HCT116 (cell line): Measurements from ENCODE around the gene CMC4. TPM values are rescaled to one million over a fixed set of nuclear protein-coding genes. Genes with fewer than 3 reads are reported as not detected.

Source experiments
- ATAC-seq: fragments of 200-7000 bp; cut with Tn5 transposase; 2 replicates; pipeline ENCODE4 v1.9.1; 2020; ENCODE audit warnings: mild to moderate bottlenecking, moderate library complexity
- BruUV-seq: library from RNA; stranded (reverse); fragments of 400-500 nt; replicated peaks from 2 replicates; lab custom pipeline; 2021; lab: Mats Ljungman, UMichigan
- CTCF ChIA-PET: fragments of 300-600 bp; sonication (Branson Sonifier 250); formaldehyde crosslinking; loops from one replicate; lab custom pipeline; 2021; ENCODE audit warnings: antibody characterized with exemption; lab: Charles Lee
- POLR2A ChIA-PET: fragments of 300-600, 350-600 bp; sonication (Branson Sonifier 250); formaldehyde crosslinking; loops from one replicate; lab custom pipeline; 2021; ENCODE audit warnings: antibody characterized with exemption; lab: Charles Lee
- RAD21 ChIA-PET, 2 experiments: fragments of 300-600 bp; sonication (Branson Sonifier 250); formaldehyde crosslinking; loops; one replicate each; lab custom pipeline; 2023; ENCODE audit warnings: low total read pairs in 2 of 2; ENCODE audit not compliant: uncharacterized antibody in 2 of 2, unreplicated experiment in 2 of 2, low non-redundant PET in 1 of 2; lab: Charles Lee
- DNase-seq: peaks from one replicate; pipeline ENCODE4 v3.0.0-alpha.2; 2010; ENCODE audit warnings: low read depth, low spot score
- H2AFZ ChIP-seq: fragments of 200-600 bp; shearing (Covaris generic), sonication (generic); 2 replicates; pipeline ENCODE4 v1.6.1; 2017; ENCODE audit warnings: low read depth, mixed run types, mixed read lengths, antibody characterized with exemption, low read length; ENCODE audit not compliant: poor library complexity, severe bottlenecking
- H3K27ac ChIP-seq: 2 replicates; pipeline ENCODE4 v1.5.1; 2012; ENCODE audit warnings: low read depth, low read length
- H3K27me3 ChIP-seq: fragments of 200-600 bp; sonication (generic); 2 replicates; pipeline ENCODE4 v1.6.1; 2016; ENCODE audit warnings: mixed run types, low read length, mixed read lengths; ENCODE audit not compliant: insufficient read depth
- H3K36me3 ChIP-seq, 2 experiments: fragments of 200-500 bp in 1 of 2; fragments of 200-600 bp in 1 of 2; sonication (Bioruptor generic) in 1 of 2; sonication (generic) in 1 of 2; 2 replicates each; pipeline versions ENCODE4 v1.5.1 to v1.6.1; 2014 to 2016; ENCODE audit warnings: low read length in 2 of 2, inconsistent platforms in 1 of 2, mixed read lengths in 1 of 2, mixed run types in 1 of 2; ENCODE audit not compliant: insufficient read depth in 2 of 2, control insufficient read depth in 1 of 2
- H3K4me1 ChIP-seq, 2 experiments: fragments of 200-600 bp in 1 of 2; sonication (generic) in 1 of 2; 2 replicates each; pipeline versions ENCODE4 v1.5.1 to v1.6.1; 2012 to 2017; ENCODE audit warnings: low read length in 2 of 2, inconsistent platforms in 1 of 2, mild to moderate bottlenecking in 1 of 2, mixed read lengths in 1 of 2, mixed run types in 1 of 2, moderate library complexity in 1 of 2; ENCODE audit not compliant: insufficient read depth in 2 of 2, control insufficient read depth in 1 of 2
- H3K4me2 ChIP-seq: fragments of 200-600 bp; sonication (generic); 2 replicates; pipeline ENCODE4 v1.6.1; 2017; ENCODE audit warnings: mixed run types, low read length, mixed read lengths
- H3K4me3 ChIP-seq, 2 experiments: fragments of 200-600 bp in 1 of 2; sonication (generic) in 1 of 2; replicated peaks in 1 of 2; 2 replicates each; pipeline ENCODE4 v1.5.1; 2011 to 2016; ENCODE audit warnings: low read length in 2 of 2, control low read depth in 1 of 2, low read depth in 1 of 2, mild to moderate bottlenecking in 1 of 2, mixed read lengths in 1 of 2, mixed run types in 1 of 2
- H3K79me2 ChIP-seq: fragments of 200-600 bp; sonication (generic); 2 replicates; pipeline ENCODE4 v1.6.1; 2017; ENCODE audit warnings: mild to moderate bottlenecking, mixed run types, low read length, moderate library complexity, mixed read lengths; ENCODE audit not compliant: insufficient read depth
- H3K9ac ChIP-seq: fragments of 200-600 bp; sonication (generic); 2 replicates; pipeline ENCODE4 v1.6.1; 2016; ENCODE audit warnings: low read length, mixed read lengths
- H3K9me2 ChIP-seq: fragments of 200-600 bp; sonication (generic), shearing (Covaris generic); 2 replicates; pipeline ENCODE4 v1.6.1; 2017; ENCODE audit warnings: mixed run types, mild to moderate bottlenecking, moderate library complexity; ENCODE audit not compliant: insufficient read depth
- H3K9me3 ChIP-seq, 2 experiments: fragments of 200-500 bp in 1 of 2; fragments of 200-600 bp in 1 of 2; sonication (Bioruptor generic) in 1 of 2; sonication (generic) in 1 of 2; 2 replicates each; pipeline ENCODE4 v1.6.1; 2014 to 2017; ENCODE audit warnings: low read length in 2 of 2, mixed read lengths in 2 of 2, inconsistent platforms in 1 of 2, low read depth in 1 of 2, mild to moderate bottlenecking in 1 of 2, mixed run types in 1 of 2, moderate library complexity in 1 of 2; ENCODE audit not compliant: control insufficient read depth in 1 of 2, insufficient read depth in 1 of 2
- H4K20me1 ChIP-seq: fragments of 200-600 bp; sonication (generic), shearing (Covaris generic); 2 replicates; pipeline ENCODE4 v1.6.1; 2017; ENCODE audit warnings: mixed run types, mild to moderate bottlenecking, moderate library complexity; ENCODE audit not compliant: insufficient read depth
- CBX3 ChIP-seq: IDR thresholded peaks from 2 replicates; pipeline ENCODE4 v1.6.1; 2012; ENCODE audit warnings: low read depth
- CEBPB ChIP-seq: IDR thresholded peaks from 2 replicates; pipeline ENCODE4 v1.6.1; 2012; ENCODE audit warnings: low read depth
- EGR1 ChIP-seq: IDR thresholded peaks from 2 replicates; pipeline ENCODE4 v1.6.1; 2012; ENCODE audit warnings: low read depth
- ELF1 ChIP-seq: IDR thresholded peaks from 2 replicates; pipeline ENCODE4 v1.6.1; 2012; ENCODE audit warnings: low read depth, borderline replicate concordance
- EZH2 ChIP-seq: fragments of 200-600 bp; sonication (generic); IDR thresholded peaks from 2 replicates; pipeline ENCODE4 v1.6.1; 2017; ENCODE audit warnings: antibody characterized with exemption, mixed run types
- EZH2phosphoT487 ChIP-seq: fragments of 200-600 bp; IDR thresholded peaks from 2 replicates; pipeline ENCODE4 v1.6.1; 2018; ENCODE audit warnings: antibody characterized with exemption, borderline replicate concordance
- FOSL1 ChIP-seq: IDR thresholded peaks from 2 replicates; pipeline ENCODE4 v1.6.1; 2012; ENCODE audit warnings: low read depth
- POLR2AphosphoS5 ChIP-seq: IDR thresholded peaks from 2 replicates; pipeline ENCODE4 v1.6.1; 2011; ENCODE audit warnings: mild to moderate bottlenecking, low read depth, low read length, moderate library complexity
- RAD21 ChIP-seq: IDR thresholded peaks from 2 replicates; pipeline ENCODE4 v1.6.1; 2012; ENCODE audit warnings: low read depth, mild to moderate bottlenecking
- SIN3A ChIP-seq: IDR thresholded peaks from 2 replicates; pipeline ENCODE4 v1.6.1; 2012; ENCODE audit warnings: low read depth
- SRF ChIP-seq: IDR thresholded peaks from 2 replicates; pipeline ENCODE4 v1.6.1; 2012; ENCODE audit warnings: low read depth
- YY1 ChIP-seq: IDR thresholded peaks from 2 replicates; pipeline ENCODE4 v1.6.1; 2011; ENCODE audit warnings: low read length, low read depth, moderate library complexity, mild to moderate bottlenecking; ENCODE audit not compliant: insufficient replicate concordance; ENCODE audit errors: extremely low read depth
- ZBTB33 ChIP-seq: IDR thresholded peaks from 2 replicates; pipeline ENCODE4 v1.6.1; 2011; ENCODE audit warnings: mild to moderate bottlenecking, low read length, moderate library complexity; ENCODE audit not compliant: insufficient replicate concordance; ENCODE audit errors: extremely low read depth
- ZFX ChIP-seq: fragments of 450-650 bp; IDR thresholded peaks from 2 replicates; pipeline ENCODE4 v1.6.1; 2017
- ZNF274 ChIP-seq: fragments of 200-500 bp; sonication (Bioruptor generic); IDR thresholded peaks from 2 replicates; pipeline ENCODE4 v1.6.1; 2014; ENCODE audit warnings: mild to moderate bottlenecking, low read depth, low read length, inconsistent platforms
- intact Hi-C: fragments of 100-400 bp; cut with micrococcal nuclease; formaldehyde crosslinking; loops from 2 replicates; pipeline ENCODE4 v1.10.0; 2022
- total RNA-seq: library from RNA; stranded (reverse); gene quantifications from one replicate; pipeline ENCODE4 v1.2.1, GENCODE V29; 2021; ENCODE audit not compliant: unreplicated experiment
- TF ChIP-seq, protein P1 (sequence below): IDR thresholded peaks from 2 replicates; pipeline ENCODE4 v1.6.1; 2012

CMC4 gene
- total RNA-seq, 1 experiment from 2014 or later, result 5.3 TPM

DNA sequence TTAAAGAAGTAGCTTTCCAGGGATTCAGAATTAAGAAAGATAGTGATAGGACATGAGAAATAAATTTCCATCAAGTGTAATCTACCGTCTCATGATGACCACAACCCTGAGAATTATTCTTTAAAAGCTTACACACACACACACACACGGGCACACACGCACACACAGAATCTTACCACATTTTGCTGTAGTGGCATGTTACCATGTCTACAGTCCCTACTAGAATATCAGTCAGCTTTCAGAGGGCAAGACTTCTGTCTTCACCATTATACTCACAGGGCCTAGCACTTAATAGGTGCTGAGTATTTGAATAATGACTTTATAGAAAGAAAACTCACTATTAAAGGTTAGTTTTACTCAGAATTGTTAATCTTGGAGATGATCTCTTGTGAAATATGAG is 15.4 kb downstream of the CMC4 start (continued):
- TF ChIP-seq CBX3 (no peak), POLR2AphosphoS5 (no peak), EGR1 (no peak)

GRCh38 chrX:155054255-155054654 is 16.7 kb downstream of the CMC4 start:
- H3K9me2 ChIP-seq, result no peaks in the 10 kb centered on the region
- no peak overlapping the region for H3K9ac ChIP-seq
- peaks cover 2 to 9% of the 10 kb centered on the region in 2 experiments; a peak in 1 of 4 replicates for H3K4me1 ChIP-seq
- no peak overlapping the region for H3K27ac ChIP-seq
- no peaks in the 10 kb centered on the region for H3K79me2 ChIP-seq
- ChIA-PET POLR2A (no interaction called here), CTCF (no interaction called here), RAD21 (no interaction called here)
- no peak for ATAC-seq
- no TSS peak for BruUV-seq
- H2AFZ ChIP-seq, result no peak overlapping the region
- no peak for TF ChIP-seq RAD21
- H4K20me1 ChIP-seq, result no peaks in the 10 kb centered on the region
- H3K36me3 ChIP-seq, result no peaks in the 10 kb centered on the region
- intact Hi-C loops, result no loop called here
- no peak for DNase-seq
- H3K27me3 ChIP-seq, result no peaks in the 10 kb centered on the region
- no peaks in the 10 kb centered on the region for H3K9me3 ChIP-seq
- H3K4me2 ChIP-seq, result no peak overlapping the region
- H3K4me3 ChIP-seq, result no peak overlapping the region

GRCh38 chrX:155053656-155054055 is 17.3 kb downstream of the CMC4 start:
- TF ChIP-seq EZH2, result no peak
- TF ChIP-seq FOSL1, result no peak
- no peak for TF ChIP-seq ZFX
- TF ChIP-seq ZBTB33, result no peak
- no peak for TF ChIP-seq POLR2AphosphoS5
- TF ChIP-seq, protein P1, sequence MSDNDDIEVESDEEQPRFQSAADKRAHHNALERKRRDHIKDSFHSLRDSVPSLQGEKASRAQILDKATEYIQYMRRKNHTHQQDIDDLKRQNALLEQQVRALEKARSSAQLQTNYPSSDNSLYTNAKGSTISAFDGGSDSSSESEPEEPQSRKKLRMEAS, result no peak
- no peak for TF ChIP-seq SRF
- TF ChIP-seq YY1, result no peak
- no peak for TF ChIP-seq EZH2phosphoT487
- no peak for TF ChIP-seq CEBPB
- TF ChIP-seq RAD21, result no peak
- TF ChIP-seq EGR1, result no peak
- TF ChIP-seq ELF1, result no peak
- no peak for TF ChIP-seq CBX3
- no peak for TF ChIP-seq ZNF274
- TF ChIP-seq SIN3A, result no peak
- CTCF ChIA-PET, result no interaction called here
- no peak for DNase-seq
- Histone ChIP-seq H3K27me3 (no peaks in the 10 kb centered on the region), H3K4me1 (peaks cover 2 to 9% of the 10 kb centered on the region in 2 experiments; a peak in 1 of 4 replicates), H3K79me2 (no peaks in the 10 kb centered on the region), H3K9me3 (no peaks in the 10 kb centered on the region), H3K4me3 (no peak overlapping the region), H3K9me2 (no peaks in the 10 kb centered on the region), H3K9ac (no peak overlapping the region), H3K4me2 (no peak overlapping the region), H2AFZ (no peak overlapping the region), H3K36me3 (no peaks in the 10 kb centered on the region), H4K20me1 (no peaks in the 10 kb centered on the region), H3K27ac (no peak overlapping the region)
- no peak for ATAC-seq
- POLR2A ChIA-PET, result no interaction called here
- intact Hi-C loops, result no loop called here
- RAD21 ChIA-PET, result no interaction called here
- BruUV-seq, result no TSS peak
